CD4-positive, alpha-beta T cell treated with Interferon gamma for 1 hour (primary cell): Measurements from ENCODE around the gene SPEM2.

Experiments
- DNase-seq: peaks from one replicate; pipeline ENCODE4 v3.0.0-alpha.2; 2020

SPEM2 gene

GRCh38 chr17:7475764-7476422 is 50.5 kb downstream of the SPEM2 start:
- DNase-seq, result peak; percentile 52

GRCh38 chr17:7476494-7476893 is 51.1 kb downstream of the SPEM2 start:
- DNase-seq, result no peak

GRCh38 chr17:7476951-7477350 is 51.5 kb downstream of the SPEM2 start:
- no peak for DNase-seq
